Cardiac muscle cell (in vitro differentiated cells and primary cell): ENCODE data around the gene LY9. TPM values are rescaled to one million over a fixed set of nuclear protein-coding genes. Genes with fewer than 3 reads are reported as not detected.

Experiments used
- DNase-seq, 2 donors: peaks; one replicate each; pipeline versions ENCODE4 v3.0.0 to v3.0.0-alpha.2; 2010 to 2017; ENCODE audit warnings: low read depth in 1 of 2, low spot score in 1 of 2
- H3K27ac ChIP-seq: fragments of 200-600 bp; sonication (generic); 2 replicates; pipeline ENCODE4 v1.5.1; 2016
- H3K27me3 ChIP-seq: fragments of 200-600 bp; sonication (generic); 2 replicates; pipeline ENCODE4 v1.6.0; 2016; ENCODE audit warnings: control low read depth
- H3K36me3 ChIP-seq: fragments of 200-600 bp; sonication (generic); 2 replicates; pipeline ENCODE4 v1.5.1; 2016; ENCODE audit warnings: control low read depth
- H3K4me1 ChIP-seq: fragments of 200-600 bp; sonication (generic); 2 replicates; pipeline ENCODE4 v1.8.1; 2017; ENCODE audit warnings: low read depth, mild to moderate bottlenecking, mixed run types
- H3K4me3 ChIP-seq: fragments of 200-600 bp; sonication (generic); 2 replicates; pipeline ENCODE4 v1.5.1; 2016; ENCODE audit warnings: mild to moderate bottlenecking
- H3K9me3 ChIP-seq: fragments of 200-600 bp; sonication (generic); 2 replicates; pipeline ENCODE4 v1.5.1; 2017; ENCODE audit warnings: low read depth, mild to moderate bottlenecking, control low read depth
- CTCF ChIP-seq: IDR thresholded peaks from 2 replicates; pipeline ENCODE4 v1.5.1; 2012; ENCODE audit warnings: low read depth, mild to moderate bottlenecking, low read length
- polyA plus RNA-seq: library from polyadenylated mRNA; unstranded; fragments of >200 nt; fragmentation: Nextera tagmentation; extraction: Ambion mirVana; gene quantifications from 2 replicates; pipeline ENCODE4 v1.2.1, GENCODE V29; 2016
- total RNA-seq: library from RNA; depleted of rRNA; stranded (reverse); fragments of >200 nt; gene quantifications from 2 replicates; pipeline ENCODE4 v1.2.3, GENCODE V29; 2016

Gene LY9
- total and polyA plus RNA-seq, 2 experiments from 2014 or later = not detected

- Histone ChIP-seq H3K27me3 (no peaks in the 10 kb centered on the region), H3K36me3 (no peaks in the 10 kb centered on the region), H3K9me3 (no peaks in the 10 kb centered on the region), H3K4me3 (no peak overlapping the region), H3K4me1 (no peaks in the 10 kb centered on the region), H3K27ac (no peak overlapping the region)
- no peak for DNase-seq
- no peak for TF ChIP-seq CTCF
These were observed 15.2 kb downstream of the LY9 start for GRCh38 chr1:160811147-160811546.

- TF ChIP-seq CTCF = no peak
- DNase-seq = peak in 1 of 2 donors; percentile 5
- H3K4me1 ChIP-seq = no peaks in the 10 kb centered on the region
- no peak overlapping the region for H3K4me3 ChIP-seq
- H3K36me3 ChIP-seq = no peaks in the 10 kb centered on the region
- H3K9me3 ChIP-seq = no peaks in the 10 kb centered on the region
- H3K27me3 ChIP-seq = no peaks in the 10 kb centered on the region
- H3K27ac ChIP-seq = no peak overlapping the region
These were observed 17.2 kb downstream of the LY9 start for GRCh38 chr1:160813215-160813614.

GRCh38 chr1:160814316-160814715, 18.3 kb downstream of the LY9 start:
- Histone ChIP-seq H3K27me3 (no peaks in the 10 kb centered on the region), H3K4me3 (no peak overlapping the region), H3K27ac (no peak overlapping the region), H3K36me3 (no peaks in the 10 kb centered on the region), H3K4me1 (no peaks in the 10 kb centered on the region), H3K9me3 (no peaks in the 10 kb centered on the region)
- no peak for TF ChIP-seq CTCF
- DNase-seq = no peak

- no peak overlapping the region for H3K4me3 ChIP-seq
- no peaks in the 10 kb centered on the region for H3K4me1 ChIP-seq
- H3K27ac ChIP-seq = no peak overlapping the region
- DNase-seq = no peak
- no peaks in the 10 kb centered on the region for H3K27me3 ChIP-seq
- no peaks in the 10 kb centered on the region for H3K9me3 ChIP-seq
- TF ChIP-seq CTCF = no peak
- no peaks in the 10 kb centered on the region for H3K36me3 ChIP-seq
These were observed 18.9 kb downstream of the LY9 start for GRCh38 chr1:160814856-160815255.

GRCh38 chr1:160818207-160818937, 22.4 kb downstream of the LY9 start:
- Histone ChIP-seq H3K4me3 (no peak overlapping the region), H3K4me1 (no peaks in the 10 kb centered on the region), H3K27me3 (no peaks in the 10 kb centered on the region), H3K27ac (no peak overlapping the region), H3K9me3 (no peaks in the 10 kb centered on the region), H3K36me3 (no peaks in the 10 kb centered on the region)
- DNase-seq = peak in 1 of 2 donors; percentile 6
- no peak for TF ChIP-seq CTCF

- no peak for TF ChIP-seq CTCF
- DNase-seq = no peak
- no peaks in the 10 kb centered on the region for H3K27me3 ChIP-seq
- no peak overlapping the region for H3K27ac ChIP-seq
- no peaks in the 10 kb centered on the region for H3K9me3 ChIP-seq
- H3K36me3 ChIP-seq = no peaks in the 10 kb centered on the region
- no peak overlapping the region for H3K4me3 ChIP-seq
- no peaks in the 10 kb centered on the region for H3K4me1 ChIP-seq
These were observed 23.2 kb downstream of the LY9 start for GRCh38 chr1:160819186-160819585.
